Islet of Langerhans (tissue), 1 donor: ENCODE measurements around the gene CACNB3.
"Not testable (repeated sequence)": the region's sequence is repeated elsewhere in the genome, so short reads cannot be mapped to it uniquely, and the experiment has no call there.

ENCODE experiments used
- FAIRE-seq: peaks from one replicate; lab custom pipeline; 2011; peaks lifted over from hg19 to GRCh38; lab: Jason Lieb, UNC

Gene CACNB3

DNA sequence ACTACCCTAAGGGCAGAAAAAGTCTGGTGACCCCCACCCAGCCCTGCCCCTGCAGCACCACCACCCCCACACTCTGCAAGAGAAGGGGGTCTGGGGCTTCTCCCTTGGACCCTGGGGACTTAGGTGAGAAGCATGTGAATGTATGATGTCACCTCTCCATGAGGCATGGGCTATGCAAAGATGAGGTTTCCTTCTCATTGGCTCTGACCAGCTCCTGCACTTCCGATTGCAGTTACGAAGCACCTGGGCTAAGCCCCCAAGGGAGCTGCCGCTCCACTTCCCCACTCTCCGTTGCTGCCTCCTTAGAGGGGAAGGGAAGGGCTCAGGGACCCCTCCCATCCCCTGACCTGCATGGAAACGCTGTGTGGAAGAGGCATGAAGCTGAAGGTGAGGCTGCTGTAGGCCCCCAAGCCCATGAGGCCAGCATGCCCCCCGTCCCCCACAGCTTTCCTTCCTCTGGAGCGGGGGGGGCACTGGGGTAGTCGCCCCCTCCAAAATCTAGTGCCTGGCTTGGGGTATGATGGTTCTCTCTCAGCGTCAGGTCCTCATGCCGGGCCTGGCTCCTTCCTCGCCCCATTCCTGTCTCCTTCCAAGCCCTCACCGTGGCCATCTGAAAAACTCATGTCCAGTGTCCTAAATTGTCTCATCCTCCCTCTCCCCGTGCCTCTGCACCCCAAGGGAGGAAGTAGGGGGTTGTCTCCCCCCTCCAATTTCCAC lies 39.1 kb downstream of the CACNB3 start:
- FAIRE-seq = no peak

DNA sequence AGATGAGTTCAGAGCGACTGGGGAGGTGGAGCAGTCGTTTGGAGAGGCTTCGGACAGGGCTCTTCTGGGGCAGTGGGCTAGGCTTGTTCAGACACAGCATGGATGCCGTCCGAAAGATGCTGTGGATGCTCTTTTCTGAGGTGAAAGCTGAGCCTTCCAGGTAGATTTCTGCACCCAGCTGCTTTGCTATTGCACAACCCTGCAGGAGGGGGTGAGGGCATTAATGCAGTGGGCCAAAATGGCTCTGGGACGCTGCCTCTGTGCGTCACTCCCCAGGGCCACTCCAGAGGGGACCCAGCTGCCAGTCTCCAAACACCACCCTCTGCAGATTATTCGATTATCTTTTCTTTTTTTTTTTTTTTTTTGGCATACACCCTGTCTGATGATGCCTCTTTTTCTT lies 39.7 kb downstream of the CACNB3 start:
- FAIRE-seq = no peak

DNA sequence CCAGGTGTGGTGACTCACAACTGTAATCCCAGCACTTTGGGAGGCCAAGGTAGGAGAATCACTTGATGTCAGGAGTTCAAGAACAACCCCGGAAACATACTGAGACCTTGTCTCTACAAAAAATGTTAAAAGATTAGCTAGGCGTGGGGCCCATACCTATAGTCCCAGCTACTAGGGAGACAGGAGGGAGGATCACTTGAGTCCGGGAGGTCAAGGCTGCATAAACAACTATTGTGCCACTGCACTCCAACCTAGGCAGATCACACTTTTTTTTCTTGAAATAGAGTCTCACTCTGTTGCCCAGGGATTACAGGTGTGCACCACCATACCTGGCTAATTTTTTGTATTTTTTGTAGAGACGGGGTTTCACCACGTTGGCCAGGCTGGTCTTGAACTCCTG lies 41.3 kb downstream of the CACNB3 start:
- no peak for FAIRE-seq

DNA sequence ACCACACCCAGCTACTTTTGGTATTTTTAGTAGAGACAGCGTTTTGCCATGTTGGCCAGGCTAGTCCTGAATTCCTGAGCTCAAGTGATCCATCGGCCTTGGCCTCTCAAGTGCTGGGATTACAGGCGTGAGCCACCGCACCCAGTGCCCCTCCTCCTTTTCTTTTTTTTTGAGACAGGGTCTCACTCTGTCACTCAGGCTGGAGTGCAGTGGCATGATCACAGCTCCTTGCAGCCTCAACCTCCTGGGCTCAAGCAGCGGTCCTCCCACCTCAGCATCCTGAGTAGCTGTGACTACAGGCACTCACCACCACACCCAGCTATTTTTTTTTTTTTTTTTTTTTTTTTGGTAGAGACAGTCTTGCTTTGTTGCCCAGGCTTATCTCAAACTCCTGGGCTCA lies 41.9 kb downstream of the CACNB3 start:
- FAIRE-seq = not testable (repeated sequence)

DNA sequence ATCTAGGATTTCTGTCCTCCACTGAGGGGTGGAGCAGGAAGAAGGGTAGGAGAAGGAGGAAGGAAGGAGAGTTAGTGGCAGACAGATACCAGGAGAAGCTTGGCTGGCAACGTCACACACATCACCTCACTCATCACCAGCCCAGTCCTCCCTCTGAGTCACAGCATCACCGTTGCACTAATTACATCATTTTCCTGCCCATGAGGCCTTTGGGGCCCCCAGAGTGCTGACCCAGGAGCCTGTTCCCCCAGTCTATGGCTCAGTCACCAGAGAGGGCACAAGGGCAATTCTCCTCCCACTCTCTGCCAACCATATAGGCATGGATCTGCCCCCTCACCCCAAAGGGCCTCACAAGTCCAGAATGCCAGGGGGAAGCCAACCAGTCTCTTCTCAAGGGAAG lies 42.8 kb downstream of the CACNB3 start:
- FAIRE-seq = no peak

DNA sequence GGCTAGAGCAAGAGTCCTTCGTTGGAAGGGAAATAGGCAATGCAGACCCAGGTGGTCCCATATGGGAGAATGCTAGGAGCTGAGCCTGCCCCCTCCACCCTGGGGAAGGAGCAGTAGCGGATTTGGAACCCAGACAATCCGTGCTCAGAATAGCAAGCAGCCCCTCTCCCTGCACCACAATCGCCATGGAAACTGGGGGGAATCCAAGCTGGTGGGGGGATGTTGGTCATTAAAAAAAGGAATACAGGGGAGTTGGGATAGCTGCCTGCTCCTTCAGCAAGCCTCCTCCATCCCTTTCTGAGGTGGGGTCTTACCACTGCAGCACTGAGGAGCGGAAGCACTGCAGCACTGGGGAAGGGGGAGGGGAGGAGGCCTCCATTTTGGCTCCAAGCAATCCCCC lies 44.5 kb downstream of the CACNB3 start:
- FAIRE-seq = no peak

DNA sequence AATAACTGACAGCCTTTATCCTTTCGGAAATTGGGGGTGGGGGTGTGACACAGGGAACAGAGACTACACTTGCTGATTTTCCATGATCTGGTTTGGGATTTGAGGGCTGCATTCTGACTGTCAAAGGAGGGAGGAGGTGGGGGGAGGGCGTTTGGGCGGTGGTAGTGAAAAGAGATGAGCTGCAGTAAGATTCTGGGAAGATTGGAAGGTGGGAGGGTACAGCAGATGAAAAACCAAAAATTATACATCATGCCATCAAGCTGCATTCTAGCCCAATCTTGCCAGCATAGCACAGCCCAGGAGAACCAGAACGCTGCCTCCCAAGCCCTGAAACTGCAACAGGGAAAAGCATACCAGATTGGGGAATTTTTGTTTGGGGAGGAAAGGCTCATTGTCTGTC lies 45.0 kb downstream of the CACNB3 start:
- no peak for FAIRE-seq

DNA sequence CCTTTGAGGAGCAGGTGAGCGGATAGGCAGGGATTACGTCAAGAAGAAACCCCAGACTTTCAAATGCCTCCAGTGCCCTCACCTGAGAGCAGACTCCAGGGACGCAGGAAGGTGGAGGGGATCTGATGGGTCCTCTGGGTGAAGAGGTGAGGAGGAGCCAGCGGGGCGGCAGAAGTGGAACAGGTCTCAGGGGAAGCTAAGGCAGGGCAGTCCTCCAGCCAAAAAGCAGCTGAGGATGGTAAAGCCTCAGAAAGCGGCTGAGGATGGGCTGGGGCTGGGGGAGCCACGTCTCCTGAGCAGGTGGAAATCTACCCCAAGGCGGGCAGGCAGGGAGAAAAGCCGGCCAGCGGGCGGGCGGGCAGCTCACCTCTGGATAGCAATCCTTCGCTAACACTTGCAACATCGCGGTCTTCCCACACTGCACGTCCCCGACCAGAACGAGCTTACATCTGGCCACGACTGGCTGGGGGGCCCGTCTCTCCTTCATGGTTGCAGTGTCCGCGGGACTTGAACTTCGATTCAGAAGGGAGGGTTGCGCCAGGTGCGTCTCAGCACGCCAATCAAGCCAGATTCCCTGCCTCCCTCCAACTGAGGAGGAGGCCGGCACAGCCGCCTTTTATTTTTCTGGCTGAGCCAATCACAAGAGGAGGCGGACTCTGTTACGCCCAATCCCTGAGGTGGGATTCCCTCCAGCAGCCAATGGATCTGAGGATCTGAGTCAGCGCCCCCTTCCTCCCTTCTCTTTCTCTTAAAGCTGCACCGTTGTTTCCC lies 47.2 kb downstream of the CACNB3 start, which contains the start of gene RND1:
Gene RND1 (minus strand): TSS at position 590 of the 771 bp plus-strand sequence. CDS start 103 bp downstream, at position 487.
- FAIRE-seq = peak; percentile 62

DNA sequence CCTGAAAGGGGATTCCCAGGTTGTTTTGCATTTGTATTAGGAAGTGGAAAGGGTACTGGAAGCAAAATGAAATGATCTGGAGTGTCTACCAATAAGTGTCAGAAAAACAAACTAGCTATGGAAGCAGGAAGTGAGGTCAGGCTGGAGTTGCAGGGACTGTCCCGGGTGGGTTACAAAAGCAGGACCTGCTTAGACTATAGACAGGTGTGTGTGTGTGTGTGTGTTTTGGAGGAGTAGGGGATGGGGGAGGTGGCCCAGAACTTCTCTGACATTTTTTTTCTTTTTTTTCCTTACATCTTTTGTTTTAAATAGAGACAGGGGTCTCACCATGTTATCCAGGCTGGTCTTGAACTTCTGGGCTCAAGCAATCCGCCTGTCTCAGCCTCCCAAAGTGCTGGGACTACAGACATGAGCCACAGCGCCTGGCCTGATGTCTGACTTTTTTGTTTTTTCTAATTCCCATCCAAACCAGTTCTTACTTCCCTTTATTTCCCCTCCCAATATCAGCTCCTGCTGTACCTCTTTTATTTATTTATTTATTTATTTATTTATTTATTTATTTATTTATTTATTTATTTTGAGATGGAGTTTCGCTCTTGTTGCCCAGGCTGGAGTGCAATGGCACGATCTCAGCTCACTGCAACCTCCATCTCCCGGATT lies 47.9 kb downstream of the CACNB3 start:
- no peak for FAIRE-seq

DNA sequence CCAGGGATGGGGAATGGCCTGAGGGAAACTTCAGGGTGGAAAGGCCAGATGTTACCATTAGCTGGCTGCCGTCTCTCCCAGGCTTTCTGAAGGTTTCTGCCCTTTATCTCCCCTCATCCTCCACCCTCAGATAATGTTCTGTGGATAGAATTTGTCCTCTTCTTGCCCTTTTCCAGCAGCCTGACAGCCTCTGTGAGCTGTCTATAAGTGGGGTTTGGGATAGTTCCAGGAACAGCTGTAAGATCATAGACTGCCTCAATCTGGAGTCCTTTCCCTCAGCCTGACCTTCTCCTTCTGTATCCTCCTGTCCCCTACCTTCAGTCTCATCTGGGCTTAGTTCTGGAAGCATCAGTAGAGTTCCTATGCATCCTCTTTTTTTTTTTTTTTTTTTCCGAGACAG lies 50.2 kb downstream of the CACNB3 start:
- FAIRE-seq = no peak

DNA sequence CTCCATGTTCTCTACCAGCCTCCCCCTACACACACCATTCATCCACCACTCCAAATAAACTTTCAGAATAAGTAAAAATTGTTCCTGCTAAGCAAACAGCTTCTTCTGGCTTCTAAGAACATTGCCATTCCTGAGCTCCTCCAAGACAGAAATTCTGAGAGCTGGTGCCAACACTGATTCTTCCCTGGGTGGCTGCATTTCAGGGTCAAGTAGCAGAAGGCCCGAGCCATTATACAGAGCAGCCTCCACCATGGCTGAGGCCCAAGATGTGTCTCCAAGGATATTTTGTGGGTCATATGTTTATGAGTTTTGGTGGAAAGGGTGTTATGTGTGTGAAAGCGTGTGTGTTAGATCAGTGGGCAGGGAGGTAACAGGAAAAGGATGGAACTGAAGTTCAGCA lies 50.9 kb downstream of the CACNB3 start:
- FAIRE-seq = no peak

DNA sequence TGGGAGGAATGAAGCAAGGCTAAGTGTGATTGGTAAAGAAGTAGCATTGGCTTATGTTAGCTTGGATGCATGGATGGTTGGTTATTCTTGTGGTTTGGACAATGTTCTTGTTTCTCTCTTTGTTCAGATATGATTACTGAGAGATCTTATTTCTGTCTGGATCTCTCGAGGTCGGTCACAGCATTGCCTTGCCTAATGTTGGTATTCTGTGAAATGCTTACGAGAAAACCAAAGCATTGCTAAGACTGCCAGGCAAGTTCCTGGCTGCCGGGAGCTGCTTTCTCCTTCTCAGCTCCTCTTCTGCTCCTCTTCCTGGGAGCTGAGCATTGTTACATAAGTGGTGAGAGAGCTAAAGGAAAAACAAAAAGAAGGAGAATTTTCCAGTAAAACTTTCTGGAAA lies 54.8 kb downstream of the CACNB3 start:
- FAIRE-seq = no peak

DNA sequence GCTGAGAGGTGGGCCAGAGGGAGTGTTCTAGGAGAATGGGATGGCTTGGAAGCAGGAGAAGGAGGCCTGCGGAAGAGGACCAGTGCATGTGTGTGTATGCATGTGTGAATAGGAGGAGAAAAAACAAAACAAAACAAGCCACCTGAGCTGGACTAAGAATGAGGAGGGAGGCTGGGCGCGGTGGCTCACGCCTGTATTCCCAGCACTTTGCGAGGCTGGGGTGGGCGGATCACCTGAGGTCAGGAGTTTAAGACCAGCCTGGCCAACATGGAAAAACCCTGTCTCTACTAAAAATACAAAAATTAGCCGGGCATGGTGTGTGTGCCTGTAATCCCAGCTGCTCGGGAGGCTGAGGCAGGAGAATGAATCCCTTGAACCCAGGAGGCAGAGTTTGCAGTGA lies 55.2 kb downstream of the CACNB3 start:
- FAIRE-seq = not testable (repeated sequence)

DNA sequence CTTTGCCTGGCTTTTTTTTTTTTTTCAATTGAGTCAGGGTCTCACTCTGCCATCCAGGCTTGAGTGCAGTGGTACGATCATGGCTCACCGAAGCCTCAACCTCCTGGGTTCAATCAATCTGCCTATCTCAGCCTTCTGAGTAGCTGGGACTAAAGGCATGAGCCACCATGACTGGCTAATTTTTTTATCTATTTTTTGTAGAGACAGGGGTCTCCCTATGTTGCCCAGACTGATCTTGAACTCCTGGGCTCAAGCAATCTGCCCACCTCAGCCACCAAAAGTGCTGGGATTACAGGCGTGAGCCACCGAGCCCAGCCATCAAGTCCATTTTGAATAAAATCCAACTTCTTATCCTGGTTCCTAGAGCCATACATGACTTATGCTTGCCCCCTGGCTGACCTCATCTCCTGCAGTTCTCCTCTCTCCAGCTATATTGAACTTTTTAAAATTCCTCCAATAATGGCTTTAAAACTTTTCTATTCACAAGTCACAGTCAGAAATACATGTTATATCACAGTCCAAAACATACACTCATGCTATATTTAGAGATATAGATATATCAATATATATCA lies 57.7 kb downstream of the CACNB3 start:
- FAIRE-seq = no peak
